ENCODE results near the gene PLEKHB1.

Gene PLEKHB1

DNA sequence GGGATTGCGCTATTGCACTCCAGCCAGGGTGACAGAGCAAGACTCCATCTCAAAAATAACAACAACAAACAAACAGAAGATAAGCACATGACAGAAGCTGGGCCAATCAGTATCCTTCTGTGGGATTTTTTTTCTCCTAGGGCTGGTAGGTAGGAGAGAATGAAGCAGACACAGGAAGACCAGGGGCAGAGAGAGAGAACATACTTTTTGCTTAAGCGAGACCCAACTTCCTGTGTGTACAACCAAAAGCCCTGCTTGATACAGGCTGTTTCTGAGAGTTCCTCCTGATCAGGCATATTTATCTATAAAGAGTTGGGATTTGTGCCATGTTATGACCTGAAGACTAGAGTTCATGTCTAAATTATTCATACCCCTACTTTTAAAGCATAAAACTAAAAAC is 12.4 kb upstream of the PLEKHB1 start:
- Mint-ChIP-seq H3K4me3 (no peak overlapping the region), H3K27ac (no peak overlapping the region), H3K9me3 (peaks cover 3% of the 10 kb centered on the region), H3K36me3 (ENCODE audit: low read depth) (no peaks in the 10 kb centered on the region), H3K4me1 (no peaks in the 10 kb centered on the region), H3K27me3 (ENCODE audit: low read depth) (no peaks in the 10 kb centered on the region)
- TF ChIP-seq, protein P1, sequence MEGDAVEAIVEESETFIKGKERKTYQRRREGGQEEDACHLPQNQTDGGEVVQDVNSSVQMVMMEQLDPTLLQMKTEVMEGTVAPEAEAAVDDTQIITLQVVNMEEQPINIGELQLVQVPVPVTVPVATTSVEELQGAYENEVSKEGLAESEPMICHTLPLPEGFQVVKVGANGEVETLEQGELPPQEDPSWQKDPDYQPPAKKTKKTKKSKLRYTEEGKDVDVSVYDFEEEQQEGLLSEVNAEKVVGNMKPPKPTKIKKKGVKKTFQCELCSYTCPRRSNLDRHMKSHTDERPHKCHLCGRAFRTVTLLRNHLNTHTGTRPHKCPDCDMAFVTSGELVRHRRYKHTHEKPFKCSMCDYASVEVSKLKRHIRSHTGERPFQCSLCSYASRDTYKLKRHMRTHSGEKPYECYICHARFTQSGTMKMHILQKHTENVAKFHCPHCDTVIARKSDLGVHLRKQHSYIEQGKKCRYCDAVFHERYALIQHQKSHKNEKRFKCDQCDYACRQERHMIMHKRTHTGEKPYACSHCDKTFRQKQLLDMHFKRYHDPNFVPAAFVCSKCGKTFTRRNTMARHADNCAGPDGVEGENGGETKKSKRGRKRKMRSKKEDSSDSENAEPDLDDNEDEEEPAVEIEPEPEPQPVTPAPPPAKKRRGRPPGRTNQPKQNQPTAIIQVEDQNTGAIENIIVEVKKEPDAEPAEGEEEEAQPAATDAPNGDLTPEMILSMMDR (IDR thresholded peaks at IDR 0.05; ENCODE audit: unreplicated experiment in 3 of 3), result no peak

- H3K36me3 Mint-ChIP-seq (ENCODE audit: low read depth), result no peaks in the 10 kb centered on the region
- TF ChIP-seq, protein P1 (IDR thresholded peaks at IDR 0.05; ENCODE audit: unreplicated experiment in 3 of 3), result no peak
- H3K4me1 Mint-ChIP-seq, result no peaks in the 10 kb centered on the region
- H3K9me3 Mint-ChIP-seq, result peaks cover 3% of the 10 kb centered on the region
- no peaks in the 10 kb centered on the region for H3K27me3 Mint-ChIP-seq (ENCODE audit: low read depth)
- H3K4me3 Mint-ChIP-seq, result no peak overlapping the region
- H3K27ac Mint-ChIP-seq, result no peak overlapping the region
These were observed 10.7 kb upstream of the PLEKHB1 start for GRCh38 chr11:73635721-73636120.

DNA sequence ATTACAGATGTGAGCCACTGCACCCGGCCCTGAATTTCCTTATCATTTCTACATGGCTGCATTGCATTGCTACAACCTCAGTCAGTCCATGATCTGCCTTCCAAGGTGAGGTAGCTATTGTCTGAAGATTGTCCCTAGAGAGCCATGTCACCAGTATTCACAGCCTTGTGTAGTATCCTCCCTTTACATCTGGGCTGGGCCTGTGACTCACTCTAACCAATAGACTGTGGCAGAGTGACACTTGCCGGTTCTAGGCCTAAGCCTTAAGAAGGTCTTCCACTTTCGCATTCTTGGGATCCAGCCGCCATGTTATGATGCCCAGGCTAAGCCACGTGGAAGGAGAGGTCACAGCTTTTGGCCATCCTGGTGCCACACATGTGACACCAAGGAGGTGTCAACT is 10.1 kb upstream of the PLEKHB1 start:
- Mint-ChIP-seq H3K9me3 (peaks cover 3% of the 10 kb centered on the region), H3K36me3 (ENCODE audit: low read depth) (no peaks in the 10 kb centered on the region), H3K27me3 (ENCODE audit: low read depth) (no peaks in the 10 kb centered on the region), H3K27ac (no peak overlapping the region), H3K4me3 (no peak overlapping the region), H3K4me1 (no peaks in the 10 kb centered on the region)
- TF ChIP-seq, protein P1 (IDR thresholded peaks at IDR 0.05; ENCODE audit: unreplicated experiment in 3 of 3), result no peak

DNA sequence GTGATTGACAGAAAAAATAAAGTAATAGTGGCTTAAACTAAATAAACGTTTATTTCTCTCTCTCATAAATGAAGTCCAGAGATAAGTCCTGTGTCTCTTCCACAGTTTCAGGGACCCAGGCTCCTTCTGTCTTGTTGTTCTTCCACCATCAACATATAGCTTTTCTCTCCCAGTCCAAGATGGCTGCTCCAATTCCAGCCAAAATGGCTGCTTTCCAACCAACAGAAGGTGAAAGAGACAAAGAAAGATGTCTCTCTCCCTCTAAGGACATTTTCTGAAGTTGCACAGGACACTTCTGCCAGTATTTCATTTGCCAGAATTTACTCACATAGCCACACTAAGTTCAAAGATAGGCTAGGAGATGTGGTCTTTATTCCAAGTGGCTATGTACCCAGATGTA is 9.4 kb upstream of the PLEKHB1 start:
- Mint-ChIP-seq H3K27ac (no peak overlapping the region), H3K4me3 (no peak overlapping the region), H3K36me3 (ENCODE audit: low read depth) (no peaks in the 10 kb centered on the region), H3K27me3 (ENCODE audit: low read depth) (no peaks in the 10 kb centered on the region), H3K9me3 (peaks cover 3% of the 10 kb centered on the region), H3K4me1 (no peaks in the 10 kb centered on the region)
- TF ChIP-seq, protein P1 (IDR thresholded peaks at IDR 0.05; ENCODE audit: unreplicated experiment in 3 of 3), result no peak

DNA sequence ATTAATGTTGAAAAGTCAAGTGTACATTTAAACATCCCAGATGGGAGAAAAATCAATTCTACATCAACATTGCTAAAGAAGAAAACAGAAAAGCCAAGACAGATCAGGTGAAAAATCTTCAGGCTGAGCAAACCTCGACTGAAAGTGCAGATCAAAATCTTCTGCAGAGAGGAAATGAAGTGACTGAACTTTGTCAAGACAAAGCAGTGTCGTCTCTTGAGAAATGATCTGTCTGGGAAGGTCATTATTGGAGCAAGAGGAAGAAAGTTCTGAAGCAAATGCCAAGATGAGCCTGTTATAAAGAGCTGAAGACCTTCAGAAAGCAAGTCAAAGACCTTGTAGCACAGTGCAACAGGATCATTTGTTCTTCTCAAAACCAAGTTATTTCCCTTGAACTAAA is 5.8 kb upstream of the PLEKHB1 start:
- H3K9me3 Mint-ChIP-seq, result no peaks in the 10 kb centered on the region
- H3K4me3 Mint-ChIP-seq, result no peak overlapping the region
- no peak overlapping the region for H3K27ac Mint-ChIP-seq
- peaks cover 6% of the 10 kb centered on the region for H3K4me1 Mint-ChIP-seq
- TF ChIP-seq, protein P1 (IDR thresholded peaks at IDR 0.05; ENCODE audit: unreplicated experiment in 3 of 3), result no peak
- H3K36me3 Mint-ChIP-seq (ENCODE audit: low read depth), result no peaks in the 10 kb centered on the region
- H3K27me3 Mint-ChIP-seq (ENCODE audit: low read depth), result peaks cover 7% of the 10 kb centered on the region

DNA sequence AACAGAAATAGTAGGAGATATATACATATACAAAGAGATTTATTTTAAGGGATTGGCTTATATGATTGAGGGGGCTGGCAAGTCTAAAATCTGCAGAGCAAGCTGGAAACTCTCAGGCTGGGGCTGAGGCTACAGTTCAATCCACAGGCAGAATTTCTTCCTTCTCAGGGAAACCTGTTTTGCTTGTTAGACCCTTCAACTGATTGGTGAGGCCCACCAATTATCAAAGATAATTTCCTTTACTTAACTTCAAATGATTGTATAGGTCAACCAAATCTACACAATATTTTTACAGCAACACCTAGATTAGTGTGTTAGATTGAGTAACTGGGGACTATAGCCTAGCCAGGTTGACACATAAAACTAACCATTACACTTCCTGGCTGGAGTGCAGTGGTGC is 4.7 kb upstream of the PLEKHB1 start:
- no peaks in the 10 kb centered on the region for H3K36me3 Mint-ChIP-seq (ENCODE audit: low read depth)
- peaks cover 14% of the 10 kb centered on the region for H3K27me3 Mint-ChIP-seq (ENCODE audit: low read depth)
- H3K9me3 Mint-ChIP-seq, result no peaks in the 10 kb centered on the region
- H3K4me3 Mint-ChIP-seq, result no peak overlapping the region
- no peak overlapping the region for H3K27ac Mint-ChIP-seq
- TF ChIP-seq, protein P1 (IDR thresholded peaks at IDR 0.05; ENCODE audit: unreplicated experiment in 3 of 3), result no peak
- peaks cover 13% of the 10 kb centered on the region for H3K4me1 Mint-ChIP-seq

All from nephron (organoid).